ENCODE data around the gene PGM3. TPM values are rescaled to one million over a fixed set of nuclear protein-coding genes. Genes with fewer than 3 reads are reported as not detected.

PGM3 gene
- total and polyA plus RNA-seq, 2 of the 4 experiments (the other 2 are of a cell fraction), result 68.4 to 336 TPM

GRCh38 chr6:83119742-83120300 lies 73.2 kb downstream of the PGM3 start:
- no peak overlapping the region for H3K56ac ChIP-seq (ENCODE audit: extremely low read depth, insufficient read depth, low read length)
- H3K27ac ChIP-seq (ENCODE audit: insufficient read depth, low read length), result no peak overlapping the region
- no peak overlapping the region for H2BK5ac ChIP-seq (ENCODE audit: low read depth, low read length, poor library complexity, severe bottlenecking)
- H3K4me1 ChIP-seq (ENCODE audit: control insufficient read depth, insufficient read depth, low read length), result no peaks in the 10 kb centered on the region
- H3K4ac ChIP-seq (ENCODE audit: low read depth, low read length), result no peak overlapping the region
- no peak overlapping the region for H3K4me3 ChIP-seq (ENCODE audit: insufficient read depth, low read depth, low read length)
- H2AK9ac ChIP-seq (replicated peaks; ENCODE audit: low read depth, low read length, poor library complexity), result no peak overlapping the region
- no peaks in the 10 kb centered on the region for H3K79me1 ChIP-seq (ENCODE audit: low read depth in 1 of 2, low read length in 2 of 2)
- no peak overlapping the region for H3K18ac ChIP-seq (ENCODE audit: low read depth, low read length)
- no peaks in the 10 kb centered on the region for H3K36me3 ChIP-seq (ENCODE audit: control insufficient read depth, insufficient read depth, low read length)
- no TSS peak for BruUV-seq (replicated peaks)
- no peak overlapping the region for H4K5ac ChIP-seq (ENCODE audit: low read depth, low read length)
- H2BK20ac ChIP-seq (ENCODE audit: low read depth, low read length), result no peak overlapping the region
- no peaks in the 10 kb centered on the region for H3K27me3 ChIP-seq (ENCODE audit: control insufficient read depth, insufficient read depth, low read length)
- ChIA-PET CTCF (interaction anchor here (0.6 kb wide), 1 partner anchor 101 kb away, joined by 3 read pairs; no protein-coding TSS in a partner anchor), POLR2A (ENCODE audit: unreplicated experiment) (no interaction called here)
- no peaks in the 10 kb centered on the region for H3K9me1 ChIP-seq (ENCODE audit: insufficient read depth, low read length)
- intact Hi-C loops (cut with micrococcal nuclease) (no loop called here), dilution Hi-C loops (cut with HindIII; ENCODE audit: low sequenced_read_pairs, unreplicated experiment) (no loop called here), in situ Hi-C loops (cut with MboI; ENCODE audit: low sequenced_read_pairs) (no loop called here)
- H3K23ac ChIP-seq (ENCODE audit: low read depth, low read length), result no peak overlapping the region
- H3K14ac ChIP-seq (replicated peaks; ENCODE audit: low read depth, low read length), result no peak overlapping the region
- no peak for DNase-seq
- no peak overlapping the region for H2AK5ac ChIP-seq (ENCODE audit: low read depth, low read length)
- H3K9me3 ChIP-seq (ENCODE audit: control insufficient read depth, insufficient read depth, low read length), result no peaks in the 10 kb centered on the region
- H2BK15ac ChIP-seq (ENCODE audit: low read depth, low read length), result no peak overlapping the region
- H4K91ac ChIP-seq (ENCODE audit: insufficient read depth, low read depth, low read length), result no peak overlapping the region
- H3K9ac ChIP-seq (ENCODE audit: low read depth, low read length), result no peak overlapping the region
- no peaks in the 10 kb centered on the region for H4K20me1 ChIP-seq (ENCODE audit: insufficient read depth, low read length)
- no peak for ATAC-seq (ENCODE audit: low read depth)
- TF ChIP-seq NFE2L2 (IDR thresholded peaks at IDR 0.05; ENCODE audit: low read depth, low read length) (no peak), FOS (IDR thresholded peaks at IDR 0.05; ENCODE audit: low read depth, low read length) (no peak), POLR2A (IDR thresholded peaks at IDR 0.05; ENCODE audit: low read depth, low read length) (no peak), RCOR1 (IDR thresholded peaks at IDR 0.05; ENCODE audit: insufficient replicate concordance, low read length) (no peak), CTCF (conservative IDR thresholded peaks at IDR 0.05; ENCODE audit: low read depth, low read length) (no peak), CEBPB (IDR thresholded peaks at IDR 0.05; ENCODE audit: low read depth, low read length) (no peak), CHD1 (IDR thresholded peaks at IDR 0.05; ENCODE audit: low read depth, low read length) (no peak), MAFK (IDR thresholded peaks at IDR 0.05; ENCODE audit: low read depth, low read length) (no peak), RAD21 (IDR thresholded peaks at IDR 0.05; ENCODE audit: low read length) (no peak), BHLHE40 (IDR thresholded peaks at IDR 0.05; ENCODE audit: low read depth, low read length) (no peak), MAZ (IDR thresholded peaks at IDR 0.05; ENCODE audit: borderline replicate concordance, low read depth, low read length) (no peak), SMC3 (IDR thresholded peaks at IDR 0.05; ENCODE audit: low read depth, low read length) (no peak)
- TF ChIP-seq, protein P1, sequence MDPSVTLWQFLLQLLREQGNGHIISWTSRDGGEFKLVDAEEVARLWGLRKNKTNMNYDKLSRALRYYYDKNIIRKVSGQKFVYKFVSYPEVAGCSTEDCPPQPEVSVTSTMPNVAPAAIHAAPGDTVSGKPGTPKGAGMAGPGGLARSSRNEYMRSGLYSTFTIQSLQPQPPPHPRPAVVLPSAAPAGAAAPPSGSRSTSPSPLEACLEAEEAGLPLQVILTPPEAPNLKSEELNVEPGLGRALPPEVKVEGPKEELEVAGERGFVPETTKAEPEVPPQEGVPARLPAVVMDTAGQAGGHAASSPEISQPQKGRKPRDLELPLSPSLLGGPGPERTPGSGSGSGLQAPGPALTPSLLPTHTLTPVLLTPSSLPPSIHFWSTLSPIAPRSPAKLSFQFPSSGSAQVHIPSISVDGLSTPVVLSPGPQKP (IDR thresholded peaks at IDR 0.05; ENCODE audit: borderline replicate concordance, low read depth, low read length), result no peak
- TF ChIP-seq, protein P2, sequence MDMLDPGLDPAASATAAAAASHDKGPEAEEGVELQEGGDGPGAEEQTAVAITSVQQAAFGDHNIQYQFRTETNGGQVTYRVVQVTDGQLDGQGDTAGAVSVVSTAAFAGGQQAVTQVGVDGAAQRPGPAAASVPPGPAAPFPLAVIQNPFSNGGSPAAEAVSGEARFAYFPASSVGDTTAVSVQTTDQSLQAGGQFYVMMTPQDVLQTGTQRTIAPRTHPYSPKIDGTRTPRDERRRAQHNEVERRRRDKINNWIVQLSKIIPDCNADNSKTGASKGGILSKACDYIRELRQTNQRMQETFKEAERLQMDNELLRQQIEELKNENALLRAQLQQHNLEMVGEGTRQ (IDR thresholded peaks at IDR 0.05; ENCODE audit: low read depth, low read length), result no peak
- no peak overlapping the region for H3K4me2 ChIP-seq (ENCODE audit: low read depth, low read length)
- H4K8ac ChIP-seq (ENCODE audit: low read depth in 2 of 2, low read length in 2 of 2), result no peak overlapping the region
- no peak overlapping the region for H2BK120ac ChIP-seq (ENCODE audit: low read depth, low read length)
- WGBS, 2 experiments (ENCODE audit: extremely low coverage in 2 of 2, insufficient read length in 1 of 2), result no CpG with 5 or more reads among the region's 2 CpGs
- H2AFZ ChIP-seq (replicated peaks; ENCODE audit: low read length, poor library complexity), result no peak overlapping the region
